ENCODE data around the gene APCDD1.
"Not testable (repeated sequence)": the region's sequence is repeated elsewhere in the genome, so short reads cannot be mapped to it uniquely, and the experiment has no call there.

Gene APCDD1

GRCh38 chr18:10486362-10486761 lies 31.9 kb downstream of the APCDD1 start:
- H3K4me3 ChIP-seq (ENCODE audit: low read depth, low read length) = no peak overlapping the region

GRCh38 chr18:10487154-10487553 lies 32.7 kb downstream of the APCDD1 start:
- H3K4me3 ChIP-seq (ENCODE audit: low read depth, low read length) = no peak overlapping the region

- no peak overlapping the region for H3K4me3 ChIP-seq (ENCODE audit: low read depth, low read length)
Measured at GRCh38 chr18:10488017-10488416, 33.6 kb downstream of the APCDD1 start.

- no peak overlapping the region for H3K4me3 ChIP-seq (ENCODE audit: low read depth, low read length)
Measured at GRCh38 chr18:10490401-10491165, 36.1 kb downstream of the APCDD1 start.

- H3K4me3 ChIP-seq (ENCODE audit: low read depth, low read length) = no peak overlapping the region
Measured at GRCh38 chr18:10495936-10496335, 41.5 kb downstream of the APCDD1 start.

- no peak overlapping the region for H3K4me3 ChIP-seq (ENCODE audit: low read depth, low read length)
Measured at GRCh38 chr18:10497206-10497749, 42.8 kb downstream of the APCDD1 start.

- H3K4me3 ChIP-seq (ENCODE audit: low read depth, low read length) = no peak overlapping the region
Measured at GRCh38 chr18:10499230-10499629, 44.8 kb downstream of the APCDD1 start.

- H3K4me3 ChIP-seq (ENCODE audit: low read depth, low read length) = no peak overlapping the region
Measured at GRCh38 chr18:10500038-10500437, 45.6 kb downstream of the APCDD1 start.

GRCh38 chr18:10504723-10505122 lies 50.3 kb downstream of the APCDD1 start:
- no peak overlapping the region for H3K4me3 ChIP-seq (ENCODE audit: low read depth, low read length)

- H3K4me3 ChIP-seq (ENCODE audit: low read depth, low read length) = not testable (repeated sequence)
Measured at GRCh38 chr18:10505892-10506291, 51.5 kb downstream of the APCDD1 start.

GRCh38 chr18:10508591-10508990 lies 54.2 kb downstream of the APCDD1 start:
- no peak overlapping the region for H3K4me3 ChIP-seq (ENCODE audit: low read depth, low read length)

GRCh38 chr18:10511236-10511635 lies 56.8 kb downstream of the APCDD1 start:
- no peak overlapping the region for H3K4me3 ChIP-seq (ENCODE audit: low read depth, low read length)

GRCh38 chr18:10514082-10514481 lies 59.6 kb downstream of the APCDD1 start:
- H3K4me3 ChIP-seq (ENCODE audit: low read depth, low read length) = no peak overlapping the region

- no peak overlapping the region for H3K4me3 ChIP-seq (ENCODE audit: low read depth, low read length)
Measured at GRCh38 chr18:10514601-10515000, 60.2 kb downstream of the APCDD1 start.

- H3K4me3 ChIP-seq (ENCODE audit: low read depth, low read length) = no peak overlapping the region
Measured at GRCh38 chr18:10515456-10515855, 61.0 kb downstream of the APCDD1 start.

- no peak overlapping the region for H3K4me3 ChIP-seq (ENCODE audit: low read depth, low read length)
Measured at GRCh38 chr18:10516078-10516477, 61.6 kb downstream of the APCDD1 start.

- H3K4me3 ChIP-seq (ENCODE audit: low read depth, low read length) = no peak overlapping the region
Measured at GRCh38 chr18:10518595-10519255, 64.3 kb downstream of the APCDD1 start.

- H3K4me3 ChIP-seq (ENCODE audit: low read depth, low read length) = no peak overlapping the region
Measured at GRCh38 chr18:10519366-10519765, 64.9 kb downstream of the APCDD1 start.

GRCh38 chr18:10519999-10520935 lies 65.8 kb downstream of the APCDD1 start:
- H3K4me3 ChIP-seq (ENCODE audit: low read depth, low read length) = no peak overlapping the region

- no peak overlapping the region for H3K4me3 ChIP-seq (ENCODE audit: low read depth, low read length)
Measured at GRCh38 chr18:10521566-10521965, 67.1 kb downstream of the APCDD1 start.

- no peak overlapping the region for H3K4me3 ChIP-seq (ENCODE audit: low read depth, low read length)
Measured at GRCh38 chr18:10522574-10522973, 68.1 kb downstream of the APCDD1 start.
